ENCODE data around the gene PDF.

GRCh38 chr16:69378760-69379159 is 48.4 kb upstream of the PDF start:
- TF ChIP-seq CTCF (IDR thresholded peaks at IDR 0.05; ENCODE audit: insufficient read depth, low read length), result no peak
- no peak for TF ChIP-seq POLR2AphosphoS5 (IDR thresholded peaks at IDR 0.05; ENCODE audit: low read depth)
